ENCODE data around the gene CTBP2.

Gene CTBP2

GRCh38 chr10:125003146-125003900, 157.0 kb downstream of the CTBP2 start:
- DNase-seq = no peak

- DNase-seq = no peak
Observed at GRCh38 chr10:125002423-125003145, 157.8 kb downstream of the CTBP2 start.

GRCh38 chr10:125002047-125002422, 158.3 kb downstream of the CTBP2 start:
- no peak for DNase-seq

GRCh38 chr10:125001313-125002046, 158.9 kb downstream of the CTBP2 start:
- no peak for DNase-seq

- no peak for DNase-seq
Observed at GRCh38 chr10:125000366-125001312, 159.7 kb downstream of the CTBP2 start.

GRCh38 chr10:124999433-125000365, 160.7 kb downstream of the CTBP2 start:
- DNase-seq = no peak

GRCh38 chr10:124998624-124999291, 161.6 kb downstream of the CTBP2 start:
- no peak for DNase-seq

GRCh38 chr10:124997771-124998623, 162.4 kb downstream of the CTBP2 start:
- peak; percentile 49 for DNase-seq

- DNase-seq = peak; percentile 47
Observed at GRCh38 chr10:124997306-124997705, 163.1 kb downstream of the CTBP2 start.

GRCh38 chr10:124996854-124997215, 163.5 kb downstream of the CTBP2 start:
- no peak for DNase-seq

- DNase-seq = peak; percentile 50
Observed at GRCh38 chr10:124996127-124996853, 164.1 kb downstream of the CTBP2 start.

GRCh38 chr10:124995605-124996004, 164.8 kb downstream of the CTBP2 start:
- peak; percentile 30 for DNase-seq

- peak; percentile 51 for DNase-seq
Observed at GRCh38 chr10:124994573-124995473, 165.5 kb downstream of the CTBP2 start.

GRCh38 chr10:124993736-124994451, 166.5 kb downstream of the CTBP2 start:
- peak; percentile 50 for DNase-seq

GRCh38 chr10:124993345-124993708, 167.0 kb downstream of the CTBP2 start:
- DNase-seq = no peak

- peak; percentile 58 for DNase-seq
Observed at GRCh38 chr10:124992462-124993344, 167.7 kb downstream of the CTBP2 start.

Measured in activated CD8-positive, alpha-beta memory T cell treated with anti-CD3 and anti-CD28 coated beads for 24 hours (primary cell).